ENCODE data around the gene LGI1. TPM values are rescaled to one million over a fixed set of nuclear protein-coding genes. Genes with fewer than 3 reads are reported as not detected.

Gene LGI1
- total and polyA plus RNA-seq, 2 experiments from 2014 or later, result not detected

DNA sequence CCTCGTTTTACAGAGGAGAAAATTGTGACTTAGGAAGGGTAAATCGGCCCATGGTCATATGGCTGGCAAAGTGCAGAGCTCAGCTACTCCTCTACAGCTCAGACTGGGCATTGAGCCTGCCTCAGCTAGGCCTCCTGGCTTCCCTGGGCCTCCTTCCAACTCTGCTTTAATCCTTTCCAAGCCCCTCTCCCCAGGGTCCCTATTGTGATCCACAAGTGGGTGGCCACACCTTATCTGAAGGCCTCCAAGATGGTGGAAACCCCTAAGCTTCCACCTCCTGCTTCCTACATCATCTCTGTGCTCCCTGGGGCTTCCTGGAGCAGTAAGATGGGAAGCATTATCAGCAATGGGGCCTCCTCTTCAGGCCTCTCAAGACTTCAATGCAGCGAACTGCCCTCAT is 3.0 kb upstream of the LGI1 start:
- Histone ChIP-seq H3K27me3 (no peaks in the 10 kb centered on the region), H3K4me3 (no peak overlapping the region), H3K4me1 (ENCODE audit: low read depth) (no peaks in the 10 kb centered on the region), H3K27ac (no peak overlapping the region), H3K9me3 (ENCODE audit: low read depth) (no peaks in the 10 kb centered on the region), H3K36me3 (no peaks in the 10 kb centered on the region)
- DNase-seq (ENCODE audit: low read depth in 1 of 2, low spot score in 1 of 2), result no peak
- TF ChIP-seq CTCF (IDR thresholded peaks at IDR 0.05; ENCODE audit: low read depth, low read length), result no peak

DNA sequence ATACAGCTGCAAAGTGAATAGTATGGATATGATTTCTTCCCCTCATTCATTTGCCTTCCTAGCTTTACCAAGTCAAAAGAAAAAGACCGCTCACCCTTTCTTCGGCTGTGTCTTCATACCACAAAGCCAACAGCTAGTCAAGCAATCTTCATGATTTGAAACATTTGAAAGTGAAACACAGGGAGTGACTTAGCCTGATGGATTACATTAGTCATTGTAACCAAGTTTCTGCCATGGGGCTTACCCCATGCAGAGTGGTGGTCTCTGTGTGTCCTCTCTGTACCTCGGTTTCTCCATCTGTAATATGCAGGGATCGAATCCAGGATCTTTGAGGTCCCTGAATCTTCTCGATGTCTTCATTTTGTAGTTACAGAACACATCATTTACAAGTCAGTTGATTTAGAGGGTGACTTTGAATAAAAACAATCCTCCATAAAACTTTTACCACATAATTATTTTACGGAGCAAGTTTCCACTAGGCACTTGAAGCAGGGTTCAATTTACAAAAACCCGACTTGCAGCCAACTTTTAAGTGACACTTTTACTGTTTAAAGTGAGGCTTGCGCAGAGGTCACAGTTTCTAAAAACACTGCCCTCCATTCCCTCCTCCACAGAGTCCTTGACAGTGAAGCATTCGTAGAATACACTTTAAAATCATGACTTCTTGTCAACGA is 2.2 kb upstream of the LGI1 start:
- Histone ChIP-seq H3K4me1 (ENCODE audit: low read depth) (no peaks in the 10 kb centered on the region), H3K4me3 (no peak overlapping the region), H3K27me3 (no peaks in the 10 kb centered on the region), H3K36me3 (no peaks in the 10 kb centered on the region), H3K27ac (no peak overlapping the region), H3K9me3 (ENCODE audit: low read depth) (no peaks in the 10 kb centered on the region)
- DNase-seq (ENCODE audit: low read depth in 1 of 2, low spot score in 1 of 2), result no peak
- TF ChIP-seq CTCF (IDR thresholded peaks at IDR 0.05; ENCODE audit: low read depth, low read length), result no peak

- Histone ChIP-seq H3K4me1 (ENCODE audit: low read depth) (no peaks in the 10 kb centered on the region), H3K36me3 (no peaks in the 10 kb centered on the region), H3K27me3 (no peaks in the 10 kb centered on the region)
Observed at GRCh38 chr10:93756118-93756517, 1.6 kb upstream of the LGI1 start.

GRCh38 chr10:93757136-93757535 is 600 bp upstream of the LGI1 start:
- H3K4me3 ChIP-seq, result no peak overlapping the region
- H3K9me3 ChIP-seq (ENCODE audit: low read depth), result no peaks in the 10 kb centered on the region
- no peak overlapping the region for H3K27ac ChIP-seq
- no peaks in the 10 kb centered on the region for H3K27me3 ChIP-seq
- no peak for TF ChIP-seq CTCF (IDR thresholded peaks at IDR 0.05; ENCODE audit: low read depth, low read length)
- H3K4me1 ChIP-seq (ENCODE audit: low read depth), result no peaks in the 10 kb centered on the region
- no peaks in the 10 kb centered on the region for H3K36me3 ChIP-seq
- no peak for DNase-seq (ENCODE audit: low read depth in 1 of 2, low spot score in 1 of 2)

More at GRCh38 chr10:93756118-93756517, 1.6 kb upstream of the LGI1 start:
- Histone ChIP-seq H3K4me3 (no peak overlapping the region), H3K27ac (no peak overlapping the region), H3K9me3 (ENCODE audit: low read depth) (no peaks in the 10 kb centered on the region)
- no peak for DNase-seq (ENCODE audit: low read depth in 1 of 2, low spot score in 1 of 2)
- TF ChIP-seq CTCF (IDR thresholded peaks at IDR 0.05; ENCODE audit: low read depth, low read length), result no peak

DNA sequence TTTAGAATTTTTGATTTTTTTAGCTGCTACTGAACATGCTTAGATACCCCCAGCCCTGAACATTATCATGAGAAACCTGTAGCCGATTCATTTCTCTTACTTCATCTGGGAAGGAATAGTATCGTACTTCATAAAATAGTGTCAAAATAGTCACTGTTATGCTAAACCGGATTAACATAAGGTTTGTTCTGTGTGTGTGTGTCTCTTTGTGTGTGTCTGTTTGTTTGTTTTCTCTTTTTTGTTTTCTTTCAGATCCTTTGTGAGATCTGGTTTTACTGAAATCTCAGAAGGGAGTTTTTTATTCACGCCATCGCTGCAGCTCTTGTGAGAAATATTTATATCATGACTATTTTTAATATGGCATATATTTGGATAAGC is 761 bp downstream of the LGI1 start:
- no peaks in the 10 kb centered on the region for H3K36me3 ChIP-seq
- no peak overlapping the region for H3K4me3 ChIP-seq
- DNase-seq (ENCODE audit: low read depth in 1 of 2, low spot score in 1 of 2), result no peak
- H3K27ac ChIP-seq, result no peak overlapping the region
- H3K9me3 ChIP-seq (ENCODE audit: low read depth), result no peaks in the 10 kb centered on the region
- TF ChIP-seq CTCF (IDR thresholded peaks at IDR 0.05; ENCODE audit: low read depth, low read length), result no peak
- no peaks in the 10 kb centered on the region for H3K27me3 ChIP-seq
- H3K4me1 ChIP-seq (ENCODE audit: low read depth), result no peaks in the 10 kb centered on the region

Data from cardiac muscle cell (in vitro differentiated cells and primary cell).